ENCODE measurements around the gene ELL2. TPM values are rescaled to one million over a fixed set of nuclear protein-coding genes. Genes with fewer than 3 reads are reported as not detected.

Gene ELL2
- total and polyA plus RNA-seq, 4 donors = 12.3 to 79.6 (median 49.0) TPM

GRCh38 chr5:96007051-96007450 is 45.4 kb upstream of the ELL2 start:
- 69 to 82% methylated on average over 1 of the region's 1 CpG for WGBS, 2 donors
- Histone ChIP-seq H3K36me3 (ENCODE audit: control insufficient read depth in 4 of 4, insufficient read depth in 4 of 4, low read length in 4 of 4) (no peaks in the 10 kb centered on the region), H3K4me1 (ENCODE audit: control insufficient read depth in 5 of 5, insufficient read depth in 5 of 5, low read length in 5 of 5) (no peaks in the 10 kb centered on the region), H3K4me3 (no peak overlapping the region), H3K9me3 (ENCODE audit: control insufficient read depth in 4 of 4, insufficient read depth in 3 of 4, low read length in 3 of 4) (no peaks in the 10 kb centered on the region), H3K9ac (ENCODE audit: insufficient read depth in 1 of 2, low read length in 2 of 2) (no peak overlapping the region), H3K27me3 (ENCODE audit: control insufficient read depth in 3 of 3, insufficient read depth in 3 of 3, low read length in 2 of 3) (no peaks in the 10 kb centered on the region), H3K27ac (ENCODE audit: low read depth in 1 of 2, low read length in 1 of 2) (no peak overlapping the region)
- no peak for ATAC-seq (ENCODE audit: insufficient read depth, low FRiP score)
- TF ChIP-seq, protein P1, sequence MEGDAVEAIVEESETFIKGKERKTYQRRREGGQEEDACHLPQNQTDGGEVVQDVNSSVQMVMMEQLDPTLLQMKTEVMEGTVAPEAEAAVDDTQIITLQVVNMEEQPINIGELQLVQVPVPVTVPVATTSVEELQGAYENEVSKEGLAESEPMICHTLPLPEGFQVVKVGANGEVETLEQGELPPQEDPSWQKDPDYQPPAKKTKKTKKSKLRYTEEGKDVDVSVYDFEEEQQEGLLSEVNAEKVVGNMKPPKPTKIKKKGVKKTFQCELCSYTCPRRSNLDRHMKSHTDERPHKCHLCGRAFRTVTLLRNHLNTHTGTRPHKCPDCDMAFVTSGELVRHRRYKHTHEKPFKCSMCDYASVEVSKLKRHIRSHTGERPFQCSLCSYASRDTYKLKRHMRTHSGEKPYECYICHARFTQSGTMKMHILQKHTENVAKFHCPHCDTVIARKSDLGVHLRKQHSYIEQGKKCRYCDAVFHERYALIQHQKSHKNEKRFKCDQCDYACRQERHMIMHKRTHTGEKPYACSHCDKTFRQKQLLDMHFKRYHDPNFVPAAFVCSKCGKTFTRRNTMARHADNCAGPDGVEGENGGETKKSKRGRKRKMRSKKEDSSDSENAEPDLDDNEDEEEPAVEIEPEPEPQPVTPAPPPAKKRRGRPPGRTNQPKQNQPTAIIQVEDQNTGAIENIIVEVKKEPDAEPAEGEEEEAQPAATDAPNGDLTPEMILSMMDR (IDR thresholded peaks at IDR 0.05; ENCODE audit: control extremely low read depth, extremely low read depth) = no peak
- no peak for DNase-seq

- no peak overlapping the region for H3K4me3 ChIP-seq
- no peaks in the 10 kb centered on the region for H3K27me3 ChIP-seq (ENCODE audit: control insufficient read depth in 3 of 3, insufficient read depth in 3 of 3, low read length in 2 of 3)
- ATAC-seq (ENCODE audit: insufficient read depth, low FRiP score) (no peak), DNase-seq (no peak)
- no peak overlapping the region for H3K9ac ChIP-seq (ENCODE audit: insufficient read depth in 1 of 2, low read length in 2 of 2)
- no peaks in the 10 kb centered on the region for H3K4me1 ChIP-seq (ENCODE audit: control insufficient read depth in 5 of 5, insufficient read depth in 5 of 5, low read length in 5 of 5)
- H3K9me3 ChIP-seq (ENCODE audit: control insufficient read depth in 4 of 4, insufficient read depth in 3 of 4, low read length in 3 of 4) = no peaks in the 10 kb centered on the region
- H3K36me3 ChIP-seq (ENCODE audit: control insufficient read depth in 4 of 4, insufficient read depth in 4 of 4, low read length in 4 of 4) = no peaks in the 10 kb centered on the region
- WGBS, 2 donors = 96% methylated on average over 3 of the region's 3 CpGs
- no peak overlapping the region for H3K27ac ChIP-seq (ENCODE audit: low read depth in 1 of 2, low read length in 1 of 2)
- TF ChIP-seq, protein P1 (IDR thresholded peaks at IDR 0.05; ENCODE audit: control extremely low read depth, extremely low read depth) = no peak
Observed at GRCh38 chr5:96006291-96006690, 44.6 kb upstream of the ELL2 start.

DNA sequence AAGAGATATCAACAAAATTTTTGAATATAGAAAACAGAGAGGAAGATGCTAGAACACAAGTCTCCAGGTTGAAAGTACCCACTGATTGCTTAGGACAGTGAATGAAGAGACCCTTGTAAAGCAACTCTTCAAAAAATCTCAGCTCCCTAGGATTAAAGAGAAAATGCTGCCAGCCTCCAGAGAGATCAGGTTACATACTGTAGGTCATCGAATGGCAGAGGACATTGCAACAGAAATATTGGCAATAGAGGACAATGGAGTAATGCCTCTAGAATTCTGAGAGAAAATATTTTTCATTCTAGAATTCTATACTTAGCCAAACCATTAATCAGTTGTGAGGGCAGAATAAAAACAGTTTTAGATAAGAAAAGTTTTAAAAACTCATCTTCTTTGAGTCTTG is 43.1 kb upstream of the ELL2 start:
- Histone ChIP-seq H3K4me1 (ENCODE audit: control insufficient read depth in 5 of 5, insufficient read depth in 5 of 5, low read length in 5 of 5) (no peaks in the 10 kb centered on the region), H3K27ac (ENCODE audit: low read depth in 1 of 2, low read length in 1 of 2) (no peak overlapping the region), H3K9ac (ENCODE audit: insufficient read depth in 1 of 2, low read length in 2 of 2) (no peak overlapping the region), H3K27me3 (ENCODE audit: control insufficient read depth in 3 of 3, insufficient read depth in 3 of 3, low read length in 2 of 3) (no peaks in the 10 kb centered on the region), H3K36me3 (ENCODE audit: control insufficient read depth in 4 of 4, insufficient read depth in 4 of 4, low read length in 4 of 4) (no peaks in the 10 kb centered on the region), H3K9me3 (ENCODE audit: control insufficient read depth in 4 of 4, insufficient read depth in 3 of 4, low read length in 3 of 4) (no peaks in the 10 kb centered on the region), H3K4me3 (no peak overlapping the region)
- ATAC-seq (ENCODE audit: insufficient read depth, low FRiP score) (no peak), DNase-seq (no peak)
- TF ChIP-seq, protein P1 (IDR thresholded peaks at IDR 0.05; ENCODE audit: control extremely low read depth, extremely low read depth) = no peak
- WGBS, 2 donors = 55 to 83% methylated on average over 1 of the region's 1 CpG

GRCh38 chr5:96004087-96004486 is 42.4 kb upstream of the ELL2 start:
- H3K4me3 ChIP-seq = no peak overlapping the region
- H3K27me3 ChIP-seq (ENCODE audit: control insufficient read depth in 3 of 3, insufficient read depth in 3 of 3, low read length in 2 of 3) = no peaks in the 10 kb centered on the region
- ATAC-seq (ENCODE audit: insufficient read depth, low FRiP score) (no peak), DNase-seq (no peak)
- H3K27ac ChIP-seq (ENCODE audit: low read depth in 1 of 2, low read length in 1 of 2) = no peak overlapping the region
- no peaks in the 10 kb centered on the region for H3K4me1 ChIP-seq (ENCODE audit: control insufficient read depth in 5 of 5, insufficient read depth in 5 of 5, low read length in 5 of 5)
- H3K9me3 ChIP-seq (ENCODE audit: control insufficient read depth in 4 of 4, insufficient read depth in 3 of 4, low read length in 3 of 4) = no peaks in the 10 kb centered on the region
- TF ChIP-seq, protein P1 (IDR thresholded peaks at IDR 0.05; ENCODE audit: control extremely low read depth, extremely low read depth) = no peak
- no peaks in the 10 kb centered on the region for H3K36me3 ChIP-seq (ENCODE audit: control insufficient read depth in 4 of 4, insufficient read depth in 4 of 4, low read length in 4 of 4)
- H3K9ac ChIP-seq (ENCODE audit: insufficient read depth in 1 of 2, low read length in 2 of 2) = no peak overlapping the region
